ENCODE data around the gene ADGRF5.

GRCh38 chr6:46899659-46900058, 22.1 kb downstream of the ADGRF5 start:
- TF ChIP-seq POLR2AphosphoS5 (IDR thresholded peaks at IDR 0.05) (no peak), CTCF (IDR thresholded peaks at IDR 0.05 in 8 of 11, conservative IDR thresholded peaks at IDR 0.05 in 3 of 11) (no peak)
